SK-N-MC (cell line): ENCODE data around the gene SPDYE3.
"Not testable (repeated sequence)": the region's sequence is repeated elsewhere in the genome, so short reads cannot be mapped to it uniquely, and the experiment has no call there.

Source experiments
- DNase-seq: peaks from one replicate; pipeline ENCODE4 v3.0.0-alpha.2; 2011; ENCODE audit warnings: low read depth, low spot score
- H3K27ac ChIP-seq: fragments of 200-600 bp; sonication (generic); 2 replicates; pipeline ENCODE4 v1.5.1; 2016; ENCODE audit warnings: mixed run types
- H3K36me3 ChIP-seq: fragments of 200-600 bp; sonication (generic); 2 replicates; pipeline ENCODE4 v1.6.1; 2017; ENCODE audit warnings: antibody characterized with exemption, low read length, mixed read lengths; ENCODE audit not compliant: insufficient read depth
- H3K4me3 ChIP-seq: fragments of 200-600 bp; sonication (generic); 2 replicates; pipeline ENCODE4 v1.5.1; 2016
- H3K9ac ChIP-seq: fragments of 200-600 bp; sonication (generic); 2 replicates; pipeline ENCODE4 v1.8.0; 2017; ENCODE audit warnings: mixed run types, mixed read lengths; ENCODE audit not compliant: insufficient read length
- H3K9me3 ChIP-seq: fragments of 200-600 bp; sonication (generic); 2 replicates; pipeline ENCODE4 v1.6.1; 2017; ENCODE audit warnings: low read depth, mild to moderate bottlenecking, antibody characterized with exemption, low read length, moderate library complexity, mixed read lengths
- EZH2 ChIP-seq: fragments of 200-600 bp; sonication (generic); IDR thresholded peaks from one replicate; pipeline ENCODE4 v1.6.1; 2017; ENCODE audit warnings: antibody characterized with exemption
- FOXP2 ChIP-seq: optimal IDR thresholded peaks from 2 replicates; pipeline ENCODE3; 2011; ENCODE audit warnings: mild to moderate bottlenecking, moderate library complexity; ENCODE audit not compliant: insufficient read depth; ENCODE audit errors: extremely low read length, control extremely low read depth
- POLR2AphosphoS5 ChIP-seq: IDR thresholded peaks from 2 replicates; pipeline ENCODE4 v1.6.1; 2012; ENCODE audit warnings: mild to moderate bottlenecking, low read depth, low read length, borderline replicate concordance

Gene SPDYE3

GRCh38 chr7:100346921-100347320 is 39.4 kb downstream of the SPDYE3 start:
- no peak for DNase-seq
- no peaks in the 10 kb centered on the region for H3K9me3 ChIP-seq
- no peak overlapping the region for H3K9ac ChIP-seq
- no peak overlapping the region for H3K27ac ChIP-seq
- peaks cover 29% of the 10 kb centered on the region for H3K36me3 ChIP-seq
- H3K4me3 ChIP-seq, result no peak overlapping the region
- TF ChIP-seq FOXP2 (no peak), POLR2AphosphoS5 (no peak), EZH2 (no peak)

DNA sequence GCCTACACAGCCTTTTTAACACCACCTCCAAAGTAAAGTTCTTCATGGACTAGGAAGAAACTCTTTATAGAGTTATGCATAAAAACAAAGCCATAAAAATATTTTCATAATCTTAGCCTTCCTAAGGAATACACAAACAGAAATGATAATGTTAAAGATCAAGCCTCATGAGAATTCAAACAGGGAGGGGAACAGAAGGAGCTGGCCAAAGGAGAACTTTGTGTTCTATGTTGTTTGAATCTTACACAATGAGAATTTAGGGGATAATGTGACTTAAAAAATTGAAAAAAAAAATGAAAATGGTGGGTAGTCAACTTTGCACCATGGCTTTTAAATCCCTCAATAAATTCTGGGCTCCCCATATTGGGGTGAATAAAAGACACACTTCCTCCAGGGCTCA is 41.3 kb downstream of the SPDYE3 start:
- TF ChIP-seq EZH2 (no peak), FOXP2 (no peak), POLR2AphosphoS5 (no peak)
- no peak for DNase-seq
- Histone ChIP-seq H3K27ac (no peak overlapping the region), H3K9me3 (no peaks in the 10 kb centered on the region), H3K36me3 (peaks cover 32% of the 10 kb centered on the region), H3K9ac (no peak overlapping the region), H3K4me3 (no peak overlapping the region)

- Histone ChIP-seq H3K27ac (no peak overlapping the region), H3K4me3 (no peak overlapping the region), H3K9me3 (no peaks in the 10 kb centered on the region), H3K36me3 (peaks cover 32% of the 10 kb centered on the region), H3K9ac (no peak overlapping the region)
- TF ChIP-seq EZH2 (no peak), POLR2AphosphoS5 (no peak), FOXP2 (no peak)
- DNase-seq, result no peak
Measured at GRCh38 chr7:100349757-100350156, 42.3 kb downstream of the SPDYE3 start.

DNA sequence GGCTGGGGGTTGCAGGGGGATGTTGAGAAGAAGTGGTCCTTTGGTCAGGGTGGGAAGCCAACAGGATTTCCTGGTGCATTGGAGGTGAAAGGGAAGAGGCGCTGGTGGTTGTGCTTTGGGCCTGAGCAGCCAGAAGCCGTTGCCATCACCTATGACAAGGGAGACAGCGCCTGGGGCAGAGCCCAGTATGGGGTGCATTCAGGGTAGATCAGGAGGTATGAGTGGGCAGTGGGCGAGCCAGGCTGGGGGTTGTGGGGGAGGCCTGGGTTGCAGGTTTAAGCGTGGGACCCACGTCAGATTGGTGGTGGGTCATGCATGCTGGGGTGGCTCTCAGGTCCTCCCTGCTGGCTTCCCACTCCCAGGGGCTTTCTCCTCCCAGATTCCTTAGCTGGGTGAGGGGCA is 44.2 kb downstream of the SPDYE3 start:
- no peak overlapping the region for H3K4me3 ChIP-seq
- TF ChIP-seq POLR2AphosphoS5 (no peak), FOXP2 (no peak), EZH2 (no peak)
- no peak overlapping the region for H3K27ac ChIP-seq
- H3K9me3 ChIP-seq, result no peaks in the 10 kb centered on the region
- no peak for DNase-seq
- peaks cover 25% of the 10 kb centered on the region for H3K36me3 ChIP-seq
- H3K9ac ChIP-seq, result no peak overlapping the region

GRCh38 chr7:100352230-100352781 is 44.8 kb downstream of the SPDYE3 start:
- H3K9ac ChIP-seq, H3K4me3 ChIP-seq, H3K27ac ChIP-seq, H3K9me3 ChIP-seq, DNase-seq: not testable (repeated sequence)
- peaks cover 19% of the 10 kb centered on the region; the same call in 1 of the 2 replicates for H3K36me3 ChIP-seq

DNA sequence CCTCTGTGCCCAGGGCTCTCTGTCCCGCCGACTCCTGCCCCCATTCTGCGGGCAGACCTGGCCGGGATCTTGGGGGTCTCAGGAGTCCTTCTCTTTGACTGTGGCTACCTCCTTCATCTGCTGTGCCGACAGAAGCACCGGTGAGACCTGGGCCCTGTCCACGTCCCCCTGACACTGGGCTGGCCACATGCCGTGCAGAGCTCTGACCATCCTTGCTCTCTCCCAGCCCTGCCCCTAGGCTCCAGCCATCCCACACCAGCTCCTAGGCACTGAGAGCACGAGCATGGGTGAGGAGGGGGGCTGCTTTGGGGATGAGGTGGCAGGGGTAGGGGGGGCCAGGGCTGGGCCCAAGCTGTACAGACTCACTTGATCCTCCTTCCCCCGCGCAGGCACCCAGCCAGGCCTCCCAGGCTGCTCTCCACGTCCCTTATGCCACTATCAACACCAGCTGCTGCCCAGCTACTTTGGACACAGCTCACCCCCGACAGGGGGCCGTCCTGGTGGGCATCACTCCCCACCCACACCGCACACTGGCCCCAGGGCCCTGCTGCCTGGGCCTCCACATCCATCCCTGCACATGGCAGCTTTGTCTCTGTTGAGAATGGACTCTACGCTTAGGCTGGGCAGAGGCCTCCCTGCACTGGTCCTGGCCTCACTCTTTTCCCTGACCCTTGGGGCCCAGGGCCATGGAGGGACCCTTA is 45.6 kb downstream of the SPDYE3 start:
- H3K36me3 ChIP-seq, result peaks cover 10% of the 10 kb centered on the region; the same call in 1 of the 2 replicates
- no peak for DNase-seq
- no peak overlapping the region for H3K9ac ChIP-seq
- TF ChIP-seq FOXP2, result no peak
- TF ChIP-seq POLR2AphosphoS5, result no peak
- no peak for TF ChIP-seq EZH2
- no peak overlapping the region for H3K4me3 ChIP-seq
- H3K27ac ChIP-seq, result no peak overlapping the region
- no peaks in the 10 kb centered on the region for H3K9me3 ChIP-seq

DNA sequence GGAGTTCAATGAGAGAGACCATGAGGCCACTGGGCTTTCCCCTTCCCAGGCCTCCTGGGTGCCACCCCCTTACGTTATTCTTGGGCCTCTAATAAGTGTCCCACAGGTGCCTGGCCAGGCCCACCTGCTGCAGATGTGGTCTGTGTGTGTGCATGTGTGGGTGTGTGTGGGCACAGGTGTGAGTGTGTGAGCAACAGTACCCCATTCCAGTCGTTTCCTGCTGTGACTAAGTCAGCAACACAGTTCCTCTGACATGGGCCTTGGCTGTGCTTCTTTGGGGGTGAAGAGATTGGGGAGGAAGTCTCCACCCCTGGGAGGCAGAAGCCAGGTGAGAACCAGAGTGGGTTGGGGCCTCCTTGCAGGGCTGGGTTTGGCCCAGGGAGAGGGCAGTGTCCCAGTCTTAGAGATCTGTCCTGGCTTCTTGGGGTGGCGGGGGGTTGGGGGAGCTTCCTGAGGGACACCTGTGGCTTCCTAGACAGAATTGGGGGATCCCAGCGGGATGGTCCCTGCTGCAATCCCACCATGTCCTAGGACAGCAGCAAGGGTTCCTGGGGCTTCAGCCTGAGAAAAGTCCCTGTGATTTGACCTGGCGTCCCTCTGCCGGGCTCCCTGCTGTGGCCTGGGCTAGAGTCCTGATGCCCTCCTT is 46.3 kb downstream of the SPDYE3 start:
- TF ChIP-seq FOXP2 (no peak), EZH2 (no peak), POLR2AphosphoS5 (no peak)

DNA sequence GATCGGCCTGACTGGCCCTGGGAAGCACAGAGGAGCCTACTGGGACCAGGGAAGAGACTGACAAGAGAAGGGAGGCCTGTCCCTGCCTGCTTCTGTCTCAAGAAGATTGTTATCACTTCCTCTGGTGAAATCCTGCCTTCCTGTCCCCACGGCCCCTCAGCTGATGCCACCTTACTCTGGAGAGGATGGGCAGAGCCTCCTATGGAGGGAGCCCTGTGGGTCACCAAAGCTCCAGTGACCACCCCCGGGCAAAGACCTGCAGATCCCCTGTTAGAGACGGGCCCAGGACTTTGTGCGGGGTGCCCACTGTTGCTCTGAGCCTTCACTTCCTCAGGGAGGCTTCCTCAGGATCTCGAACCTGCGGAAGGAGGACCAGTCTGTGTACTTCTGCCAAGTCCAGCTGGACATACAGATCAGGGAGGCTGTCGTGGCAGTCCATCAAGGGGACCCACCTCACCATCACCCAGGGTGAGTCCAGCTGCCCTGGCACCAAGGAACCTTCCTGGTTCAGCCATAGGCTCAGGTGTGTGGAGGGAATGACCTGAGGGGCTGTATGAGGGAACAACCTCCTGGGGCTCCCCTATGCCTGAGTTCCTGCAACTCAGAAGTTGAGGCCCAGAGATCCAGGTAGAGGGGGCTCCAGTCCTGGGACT is 49.0 kb downstream of the SPDYE3 start:
- H3K9ac ChIP-seq, result no peak overlapping the region
- peaks cover 28% of the 10 kb centered on the region for H3K36me3 ChIP-seq
- DNase-seq, result no peak

More for the DNA sequence above, 46.3 kb downstream of the SPDYE3 start:
- DNase-seq, result no peak
- no peaks in the 10 kb centered on the region for H3K9me3 ChIP-seq
- H3K4me3 ChIP-seq, result no peak overlapping the region
- no peak overlapping the region for H3K27ac ChIP-seq
- H3K9ac ChIP-seq, result no peak overlapping the region
- peaks cover 11% of the 10 kb centered on the region; the same call in 1 of the 2 replicates for H3K36me3 ChIP-seq

DNA sequence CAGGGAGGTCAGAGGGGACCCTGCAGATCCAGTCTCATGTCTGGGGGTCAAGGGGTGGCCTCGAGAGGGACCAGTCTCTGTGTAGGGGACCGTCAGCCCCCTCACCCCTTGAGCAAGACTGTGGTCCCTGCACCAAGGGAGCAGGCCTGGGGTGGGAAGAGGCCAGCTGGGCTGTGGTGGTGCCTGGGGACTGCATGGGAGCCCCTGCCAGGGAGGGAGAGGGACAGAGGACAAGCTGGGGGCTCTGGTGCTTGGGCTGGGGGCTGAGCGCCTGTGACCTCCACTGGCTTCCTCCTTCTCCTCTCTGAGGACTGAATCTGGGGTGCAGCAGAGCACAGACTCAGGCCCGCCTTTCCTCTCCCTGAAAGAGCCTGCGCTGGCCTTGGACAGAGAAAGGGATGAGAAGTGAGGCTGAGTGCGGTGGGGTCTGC is 49.6 kb downstream of the SPDYE3 start:
- Histone ChIP-seq H3K4me3 (no peak overlapping the region), H3K9me3 (no peaks in the 10 kb centered on the region), H3K27ac (no peak overlapping the region), H3K9ac (no peak overlapping the region), H3K36me3 (peaks cover 28% of the 10 kb centered on the region)
- no peak for DNase-seq
- TF ChIP-seq EZH2 (no peak), POLR2AphosphoS5 (no peak), FOXP2 (no peak)

More for the DNA sequence above, 49.0 kb downstream of the SPDYE3 start:
- H3K9me3 ChIP-seq, result no peaks in the 10 kb centered on the region
- H3K4me3 ChIP-seq, result no peak overlapping the region
- TF ChIP-seq FOXP2 (no peak), POLR2AphosphoS5 (no peak), EZH2 (no peak)
- H3K27ac ChIP-seq, result no peak overlapping the region
